ENCODE measurements around the gene FBXO34. TPM values are rescaled to one million over a fixed set of nuclear protein-coding genes. Genes with fewer than 3 reads are reported as not detected.
A peak's percentile ranks its signal among the peaks of the same experiment; 100 is the strongest.

Gene FBXO34
- 10 to 100 TPM in 1 of 6 experiments, 1 to 10 TPM in 5; 6.2 to 10.3 (median 8.7) TPM for total RNA-seq
- long read RNA-seq, partial matches to known transcripts, result 0 of 1 reads
- long read RNA-seq, other reads (novel, unspliced or antisense), result 1 of 1 reads

GRCh38 chr14:55270832-55271571 is at the start of gene FBXO34:
TSS of gene FBXO34 (plus strand) at chr14:55271421. CDS start at chr14:55350391, 78,970 bp downstream.
- ATAC-seq (peak; percentile 96 to 99 (median 97)), DNase-seq (peak; percentile 99)
- peak; percentile 96 for TF ChIP-seq POLR2A (IDR thresholded peaks at IDR 0.05)
- TF ChIP-seq CTCF (IDR thresholded peaks at IDR 0.05), result peak; percentile 97 to 100 (median 100)
- under 1% methylated on average over 19 of the region's 49 CpGs for WGBS (ENCODE audit: insufficient coverage, low coverage, low lambda C conversion rate, missing lambda C conversion rate)
- no peaks in the 10 kb centered on the region for H3K9me3 ChIP-seq
- H3K36me3 ChIP-seq, result no peaks in the 10 kb centered on the region
- intact Hi-C loops (cut with DNase I), result no loop called here
- H3K27me3 ChIP-seq, result no peaks in the 10 kb centered on the region
- H3K4me1 ChIP-seq, result peaks cover 0 to 28% (median 10%) of the 10 kb centered on the region in 4 donors
- peak within 1 kb of the TSS; percentile 95 to 97 (median 96) for H3K27ac ChIP-seq
- peak within 1 kb of the TSS; percentile 84 to 95 (median 92) for H3K4me3 ChIP-seq

GRCh38 chr14:55221968-55222367 is 49.3 kb upstream of the FBXO34 start:
- H3K4me3 ChIP-seq, result no peak overlapping the region
- H3K4me1 ChIP-seq, result no peaks in the 10 kb centered on the region
- intact Hi-C loops (cut with DNase I), result no loop called here
- no peaks in the 10 kb centered on the region for H3K9me3 ChIP-seq
- H3K27ac ChIP-seq, result no peak overlapping the region
- no peak for TF ChIP-seq POLR2A (IDR thresholded peaks at IDR 0.05)
- no peak for TF ChIP-seq CTCF (IDR thresholded peaks at IDR 0.05)
- no peak for DNase-seq
- no peak for ATAC-seq
- H3K36me3 ChIP-seq, result no peaks in the 10 kb centered on the region
- H3K27me3 ChIP-seq, result no peaks in the 10 kb centered on the region

- no peak for TF ChIP-seq POLR2A (IDR thresholded peaks at IDR 0.05)
- intact Hi-C loops (cut with DNase I), result no loop called here
These were observed 47.9 kb upstream of the FBXO34 start for GRCh38 chr14:55223364-55223763.

GRCh38 chr14:55228261-55228660 is 43.0 kb upstream of the FBXO34 start:
- no peaks in the 10 kb centered on the region for H3K27me3 ChIP-seq
- H3K4me3 ChIP-seq, result no peak overlapping the region
- H3K4me1 ChIP-seq, result no peaks in the 10 kb centered on the region
- no peak for TF ChIP-seq CTCF (IDR thresholded peaks at IDR 0.05)
- TF ChIP-seq POLR2A (IDR thresholded peaks at IDR 0.05), result no peak
- DNase-seq (no peak), ATAC-seq (no peak)
- H3K9me3 ChIP-seq, result no peaks in the 10 kb centered on the region
- 82% methylated on average over 2 of the region's 2 CpGs for WGBS (ENCODE audit: insufficient coverage, low coverage, low lambda C conversion rate, missing lambda C conversion rate)
- H3K27ac ChIP-seq, result no peak overlapping the region
- intact Hi-C loops (cut with DNase I), result no loop called here
- H3K36me3 ChIP-seq, result no peaks in the 10 kb centered on the region

More at GRCh38 chr14:55223364-55223763, 47.9 kb upstream of the FBXO34 start:
- H3K27ac ChIP-seq, result no peak overlapping the region
- ATAC-seq, result no peak
- H3K4me3 ChIP-seq, result no peak overlapping the region
- H3K4me1 ChIP-seq, result no peaks in the 10 kb centered on the region
- no peaks in the 10 kb centered on the region for H3K27me3 ChIP-seq
- no peaks in the 10 kb centered on the region for H3K9me3 ChIP-seq
- DNase-seq, result no peak
- H3K36me3 ChIP-seq, result no peaks in the 10 kb centered on the region

- TF ChIP-seq POLR2A (IDR thresholded peaks at IDR 0.05), result no peak
- TF ChIP-seq CTCF (IDR thresholded peaks at IDR 0.05), result no peak
- intact Hi-C loops (cut with DNase I), result no loop called here
- Histone ChIP-seq H3K9me3 (no peaks in the 10 kb centered on the region), H3K4me3 (no peak overlapping the region), H3K27ac (no peak overlapping the region), H3K27me3 (no peaks in the 10 kb centered on the region), H3K4me1 (no peaks in the 10 kb centered on the region), H3K36me3 (no peaks in the 10 kb centered on the region)
- DNase-seq (no peak), ATAC-seq (no peak)
- 33% methylated on average over 3 of the region's 3 CpGs for WGBS (ENCODE audit: insufficient coverage, low coverage, low lambda C conversion rate, missing lambda C conversion rate)
These were observed 37.6 kb upstream of the FBXO34 start for GRCh38 chr14:55233591-55233990.
